GM23338 (cell line): ENCODE data around the gene ABAT. TPM values are rescaled to one million over a fixed set of nuclear protein-coding genes. Genes with fewer than 3 reads are reported as not detected.

Source experiments
- ATAC-seq: fragments of 200-7000 bp; cut with Tn5 transposase; 3 replicates; pipeline ENCODE4 v1.9.1; 2020
- DNase-seq: peaks from one replicate; pipeline ENCODE4 v3.0.0-alpha.2; 2015; ENCODE audit warnings: low spot score
- H2AFZ ChIP-seq: fragments of 200-600 bp; sonication (generic); 2 replicates; pipeline ENCODE4 v1.8.0; 2016; ENCODE audit warnings: antibody characterized with exemption, mild to moderate bottlenecking, moderate library complexity
- H3F3A ChIP-seq: fragments of 200-600 bp; sonication (generic); replicated peaks from 2 replicates; pipeline ENCODE4 v1.8.0; 2017; ENCODE audit warnings: antibody characterized with exemption, mixed run types, low read depth
- H3K27ac ChIP-seq: fragments of 200-600 bp; sonication (generic); 2 replicates; pipeline ENCODE4 v1.6.1; 2016; ENCODE audit warnings: low read depth
- H3K27me3 ChIP-seq: fragments of 200-600 bp; sonication (generic); 2 replicates; pipeline ENCODE4 v1.8.0; 2016; ENCODE audit warnings: mild to moderate bottlenecking, mixed run types, moderate library complexity; ENCODE audit not compliant: insufficient read depth
- H3K36me3 ChIP-seq: fragments of 200-600 bp; sonication (generic); 2 replicates; pipeline ENCODE4 v1.8.0; 2016; ENCODE audit warnings: mild to moderate bottlenecking; ENCODE audit not compliant: insufficient read depth
- H3K4me1 ChIP-seq: fragments of 200-600 bp; sonication (generic); 2 replicates; pipeline ENCODE4 v1.8.0; 2016; ENCODE audit warnings: mild to moderate bottlenecking, moderate library complexity; ENCODE audit not compliant: insufficient read depth
- H3K4me2 ChIP-seq: fragments of 200-600 bp; sonication (generic); 2 replicates; pipeline ENCODE4 v1.7.1; 2017; ENCODE audit warnings: mixed run types
- H3K4me3 ChIP-seq: fragments of 200-600 bp; sonication (generic); 2 replicates; pipeline ENCODE4 v1.6.1; 2016; ENCODE audit warnings: mixed run types
- H3K79me2 ChIP-seq: fragments of 200-600 bp; sonication (generic); replicated peaks from 2 replicates; pipeline ENCODE4 v1.8.0; 2017; ENCODE audit warnings: mild to moderate bottlenecking; ENCODE audit not compliant: insufficient read depth
- H3K9me2 ChIP-seq: fragments of 200-600 bp; sonication (generic); 2 replicates; pipeline ENCODE4 v1.8.0; 2017; ENCODE audit not compliant: insufficient read depth
- H4K20me1 ChIP-seq: fragments of 200-600 bp; sonication (generic); replicated peaks from 2 replicates; pipeline ENCODE4 v1.8.0; 2017; ENCODE audit warnings: mild to moderate bottlenecking; ENCODE audit not compliant: insufficient read depth
- H3K27ac Mint-ChIP-seq: 2 replicates; pipeline ENCODE4 v1.8.0; 2020; ENCODE audit warnings: inconsistent platforms, mild to moderate bottlenecking, moderate library complexity, mixed read lengths
- H3K27me3 Mint-ChIP-seq: 3 replicates; pipeline ENCODE4 v1.8.0; 2022; ENCODE audit warnings: low read depth, mild to moderate bottlenecking, moderate library complexity, mixed read lengths, inconsistent platforms; ENCODE audit not compliant: insufficient read depth, poor library complexity
- H3K36me3 Mint-ChIP-seq: 3 replicates; pipeline ENCODE4 v1.8.0; 2021; ENCODE audit warnings: low read depth, mild to moderate bottlenecking, inconsistent platforms, moderate library complexity, mixed read lengths
- H3K4me1 Mint-ChIP-seq: 3 replicates; pipeline ENCODE4 v1.8.0; 2020; ENCODE audit warnings: mild to moderate bottlenecking, inconsistent platforms, mixed read lengths
- H3K4me3 Mint-ChIP-seq: 3 replicates; pipeline ENCODE4 v1.8.0; 2021; ENCODE audit warnings: moderate library complexity, mild to moderate bottlenecking, inconsistent platforms, mixed read lengths
- H3K9me3 Mint-ChIP-seq: 3 replicates; pipeline ENCODE4 v1.8.0; 2020; ENCODE audit warnings: moderate library complexity, mild to moderate bottlenecking, inconsistent platforms, mixed read lengths
- CREB1 ChIP-seq: fragments of 250-450 bp; sonication (Bioruptor Pico); IDR thresholded peaks from 2 replicates; pipeline ENCODE4 v1.5.0; 2020; ENCODE audit warnings: low read depth, mild to moderate bottlenecking, moderate library complexity
- ETS1 ChIP-seq: IDR thresholded peaks from 2 replicates; pipeline ENCODE4 v1.6.1; 2016; ENCODE audit warnings: antibody characterized with exemption
- EZH2 ChIP-seq: fragments of 200-600 bp; sonication (generic); IDR thresholded peaks from one replicate; pipeline ENCODE4 v1.8.0; 2017; ENCODE audit warnings: antibody characterized with exemption, mild to moderate bottlenecking, low read depth; ENCODE audit not compliant: unreplicated experiment
- JUNB ChIP-seq: IDR thresholded peaks from one replicate; pipeline ENCODE4 v1.6.1; 2016; ENCODE audit warnings: antibody characterized with exemption; ENCODE audit not compliant: unreplicated experiment
- NANOG ChIP-seq: IDR thresholded peaks from 2 replicates; pipeline ENCODE4 v1.6.1; 2016; ENCODE audit warnings: antibody characterized with exemption, borderline replicate concordance
- POLR2AphosphoS5 ChIP-seq: IDR thresholded peaks from 2 replicates; pipeline ENCODE4 v1.6.1; 2016; ENCODE audit warnings: antibody characterized with exemption, low read depth
- REST ChIP-seq: IDR thresholded peaks from one replicate; pipeline ENCODE4 v1.6.1; 2018; ENCODE audit warnings: antibody characterized with exemption; ENCODE audit not compliant: unreplicated experiment
- STAT1 ChIP-seq: IDR thresholded peaks from one replicate; pipeline ENCODE4 v1.6.1; 2016; ENCODE audit warnings: antibody characterized with exemption; ENCODE audit not compliant: unreplicated experiment
- ZNF331 ChIP-seq: fragments of 250-450 bp; sonication (Bioruptor Pico); IDR thresholded peaks from 2 replicates; pipeline ENCODE4 v1.5.0; 2020; ENCODE audit warnings: low read depth, mild to moderate bottlenecking, moderate library complexity
- ZNF462 ChIP-seq: fragments of 250-450 bp; sonication (Bioruptor Pico); IDR thresholded peaks from 2 replicates; pipeline ENCODE4 v1.5.0; 2020; ENCODE audit warnings: mild to moderate bottlenecking, moderate library complexity
- polyA plus RNA-seq: library from polyadenylated mRNA; unstranded; fragments of >200 nt; fragmentation: Nextera tagmentation; extraction: Ambion mirVana; gene quantifications from 2 replicates; pipeline ENCODE4 v1.2.1, GENCODE V29; 2016
- total RNA-seq: library from RNA; depleted of rRNA; stranded (reverse); fragments of >200 nt; shearing (Covaris generic); gene quantifications from 2 replicates; pipeline ENCODE4 v1.2.3, GENCODE V29; 2014

ABAT gene
- total and polyA plus RNA-seq, 2 experiments from 2014 or later, result 4.4 to 8.8 TPM

GRCh38 chr16:8822403-8822802 lies 148.0 kb downstream of the ABAT start:
- Histone ChIP-seq H3K36me3 (peaks cover 10% of the 10 kb centered on the region), H2AFZ (no peak overlapping the region), H3K27ac (peak overlapping the region; percentile 13), H3F3A (peaks cover 14% of the 10 kb centered on the region; the same call in 1 of the 2 replicates), H3K79me2 (0 out of 2 replicates have a peak, but pooled peaks cover 6% of the 10 kb centered on the region), H3K4me2 (0 out of 2 replicates have a peak overlapping the region, but pooled peaks have one; percentile 9), H4K20me1 (no peaks in the 10 kb centered on the region; the same call in 1 of the 2 replicates), H3K9me2 (no peaks in the 10 kb centered on the region), H3K4me1 (peaks cover 11% of the 10 kb centered on the region; the same call in 1 of the 2 replicates), H3K4me3 (no peak overlapping the region), H3K27me3 (no peaks in the 10 kb centered on the region)
- peaks cover 86% of the 10 kb centered on the region for H3K36me3 Mint-ChIP-seq
- TF ChIP-seq NANOG, result no peak
- TF ChIP-seq ZNF462 (CRISPR knock-in tag), result no peak
- no peak for TF ChIP-seq CREB1 (CRISPR knock-in tag)
- no peak for TF ChIP-seq EZH2
- TF ChIP-seq REST, result no peak
- TF ChIP-seq POLR2AphosphoS5, result no peak
- no peak for TF ChIP-seq STAT1
- no peak for TF ChIP-seq ZNF331 (CRISPR knock-in tag)
- TF ChIP-seq ETS1, result no peak
- no peak for TF ChIP-seq JUNB
- H3K27me3 Mint-ChIP-seq, result peaks cover 2% of the 10 kb centered on the region
- H3K4me1 Mint-ChIP-seq, result peaks cover 23% of the 10 kb centered on the region
- ATAC-seq, result peak; percentile 69; the same call in 2 of the 3 replicates
- H3K9me3 Mint-ChIP-seq, result no peaks in the 10 kb centered on the region
- no peak for DNase-seq
- H3K27ac Mint-ChIP-seq, result peak overlapping the region; percentile 46; the same call in 1 of the 2 replicates
- H3K4me3 Mint-ChIP-seq, result no peak overlapping the region; the same call in 2 of the 3 replicates
